H9 (cell line): ENCODE results near the gene THSD7A. TPM values are rescaled to one million over a fixed set of nuclear protein-coding genes. Genes with fewer than 3 reads are reported as not detected.

Source experiments
- DNase-seq: peaks from one replicate; pipeline ENCODE4 v3.0.0-alpha.2; 2017
- H2AFZ ChIP-seq: one replicate; pipeline ENCODE4 v1.6.1; 2013; ENCODE audit warnings: mild to moderate bottlenecking, low read length, control low read depth, moderate library complexity
- H2AK5ac ChIP-seq: 2 replicates; pipeline ENCODE4 v1.6.1; 2013; ENCODE audit warnings: low read length, control low read depth, mixed read lengths; ENCODE audit not compliant: insufficient read length
- H2BK120ac ChIP-seq: one replicate; pipeline ENCODE4 v1.6.1; 2013; ENCODE audit warnings: low read depth, mild to moderate bottlenecking, low read length, control low read depth, inconsistent platforms; ENCODE audit not compliant: poor library complexity, severe bottlenecking
- H2BK12ac ChIP-seq: 2 replicates; pipeline ENCODE4 v1.6.1; 2013; ENCODE audit warnings: low read length, control low read depth, mixed read lengths, low read depth; ENCODE audit not compliant: insufficient read length
- H2BK15ac ChIP-seq: 2 replicates; pipeline ENCODE4 v1.6.1; 2013; ENCODE audit warnings: low read depth, low read length, control low read depth
- H2BK20ac ChIP-seq: one replicate; pipeline ENCODE4 v1.6.1; 2013; ENCODE audit warnings: low read depth, mild to moderate bottlenecking, low read length, control low read depth, inconsistent platforms; ENCODE audit not compliant: poor library complexity, severe bottlenecking
- H2BK5ac ChIP-seq: 2 replicates; pipeline ENCODE4 v1.6.1; 2013; ENCODE audit warnings: low read length, control low read depth, mixed read lengths; ENCODE audit not compliant: insufficient read length
- H3K14ac ChIP-seq: 2 replicates; pipeline ENCODE4 v1.6.1; 2013; ENCODE audit warnings: low read length, control low read depth; ENCODE audit not compliant: insufficient read depth
- H3K18ac ChIP-seq: 2 replicates; pipeline ENCODE4 v1.6.1; 2013; ENCODE audit warnings: low read depth, mild to moderate bottlenecking, mixed read lengths, low read length, control low read depth; ENCODE audit not compliant: insufficient read length
- H3K23ac ChIP-seq: 2 replicates; pipeline ENCODE4 v1.6.1; 2013; ENCODE audit warnings: low read length, control low read depth, mixed read lengths, low read depth; ENCODE audit not compliant: insufficient read length
- H3K23me2 ChIP-seq: 2 replicates; pipeline ENCODE4 v1.6.1; 2013; ENCODE audit warnings: low read depth, mild to moderate bottlenecking, mixed read lengths, low read length, control low read depth; ENCODE audit not compliant: insufficient read length, poor library complexity, severe bottlenecking
- H3K27ac ChIP-seq: 2 replicates; pipeline ENCODE4 v1.5.1; 2013; ENCODE audit warnings: low read length, control low read depth, mixed read lengths, low read depth; ENCODE audit not compliant: insufficient read length
- H3K27me3 ChIP-seq: 2 replicates; pipeline ENCODE4 v1.6.1; 2013; ENCODE audit warnings: low read length, control low read depth, inconsistent platforms; ENCODE audit not compliant: insufficient read depth
- H3K4ac ChIP-seq: 2 replicates; pipeline ENCODE4 v1.6.1; 2013; ENCODE audit warnings: low read depth, mild to moderate bottlenecking, control low read depth, inconsistent platforms, low read length, moderate library complexity
- H3K4me1 ChIP-seq: 2 replicates; pipeline ENCODE4 v1.6.1; 2013; ENCODE audit warnings: low read length, control low read depth, inconsistent platforms; ENCODE audit not compliant: insufficient read depth
- H3K4me2 ChIP-seq: 2 replicates; pipeline ENCODE4 v1.6.1; 2013; ENCODE audit warnings: low read length, control low read depth, mixed read lengths; ENCODE audit not compliant: insufficient read length, insufficient read depth
- H3K56ac ChIP-seq: 2 replicates; pipeline ENCODE4 v1.6.1; 2013; ENCODE audit warnings: low read depth, mild to moderate bottlenecking, mixed read lengths, low read length, control low read depth; ENCODE audit not compliant: insufficient read length
- H3K79me1 ChIP-seq: 2 replicates; pipeline ENCODE4 v1.6.1; 2013; ENCODE audit warnings: low read depth, mild to moderate bottlenecking, moderate library complexity, low read length, control low read depth, inconsistent platforms; ENCODE audit not compliant: insufficient read depth, poor library complexity, severe bottlenecking
- H3K79me2 ChIP-seq: 2 replicates; pipeline ENCODE4 v1.6.1; 2013; ENCODE audit warnings: low read length, control low read depth, inconsistent platforms; ENCODE audit not compliant: insufficient read depth
- H3K9ac ChIP-seq: 2 replicates; pipeline ENCODE4 v1.6.1; 2013; ENCODE audit warnings: low read length, control low read depth, mixed read lengths; ENCODE audit not compliant: insufficient read length; ENCODE audit errors: extremely low read depth
- H3K9me3 ChIP-seq: one replicate; pipeline ENCODE4 v1.6.1; 2013; ENCODE audit warnings: low read depth, low read length, inconsistent platforms; ENCODE audit not compliant: control insufficient read depth
- H3T11ph ChIP-seq: one replicate; pipeline ENCODE4 v1.6.1; 2013; ENCODE audit warnings: mild to moderate bottlenecking, low read length, control low read depth, inconsistent platforms
- H4K20me1 ChIP-seq: one replicate; pipeline ENCODE4 v1.6.1; 2013; ENCODE audit not compliant: control insufficient read depth, insufficient read length, insufficient read depth
- H4K5ac ChIP-seq: 2 replicates; pipeline ENCODE4 v1.6.1; 2013; ENCODE audit warnings: low read depth, mild to moderate bottlenecking, mixed read lengths, low read length, control low read depth; ENCODE audit not compliant: insufficient read length
- H4K8ac ChIP-seq: replicated peaks from 2 replicates; pipeline ENCODE4 v1.6.1; 2013; ENCODE audit warnings: low read length, control low read depth, mixed read lengths, low read depth; ENCODE audit not compliant: insufficient read length
- H4K91ac ChIP-seq: 2 replicates; pipeline ENCODE4 v1.6.1; 2013; ENCODE audit warnings: low read depth, mild to moderate bottlenecking, moderate library complexity, mixed read lengths, low read length, control low read depth; ENCODE audit not compliant: insufficient read length
- H3K27ac Mint-ChIP-seq, 3 experiments: 2 replicates in 2 of 3; 3 replicates in 1 of 3; pipeline ENCODE4 v1.8.0; 2020 to 2021; ENCODE audit warnings: mixed read lengths in 3 of 3, mild to moderate bottlenecking in 1 of 3, moderate library complexity in 1 of 3
- H3K27me3 Mint-ChIP-seq: 2 replicates; pipeline ENCODE4 v1.8.0; 2021; ENCODE audit warnings: low read depth, mild to moderate bottlenecking, moderate library complexity, mixed read lengths
- H3K36me3 Mint-ChIP-seq, 3 experiments: 2 replicates in 2 of 3; 3 replicates in 1 of 3; pipeline ENCODE4 v1.8.0; 2020 to 2021; ENCODE audit warnings: low read depth in 3 of 3, mixed read lengths in 3 of 3; ENCODE audit not compliant: insufficient read depth in 1 of 3
- H3K4me1 Mint-ChIP-seq, 2 experiments: 2 replicates each; pipeline ENCODE4 v1.8.0; 2020; ENCODE audit warnings: mixed read lengths in 2 of 2
- H3K4me3 Mint-ChIP-seq, 2 experiments: 2 replicates in 1 of 2; 3 replicates in 1 of 2; pipeline ENCODE4 v1.8.0; 2020 to 2021; ENCODE audit warnings: mild to moderate bottlenecking in 2 of 2, mixed read lengths in 2 of 2, moderate library complexity in 1 of 2
- H3K9me3 Mint-ChIP-seq, 2 experiments: 2 replicates in 1 of 2; 3 replicates in 1 of 2; pipeline ENCODE4 v1.8.0; 2020; ENCODE audit warnings: mild to moderate bottlenecking in 2 of 2, mixed read lengths in 2 of 2, moderate library complexity in 1 of 2
- WGBS: extraction: QIAGEN DNeasy Blood & Tissue Kit; methylation state at CpG from one replicate; pipeline ENCODE4 v1.1.7; 2013; ENCODE audit warnings: missing lambda C conversion rate, low lambda C conversion rate, mixed read lengths; ENCODE audit not compliant: insufficient read length; ENCODE audit errors: extremely low coverage; 5-methylcytosine and 5-hydroxymethylcytosine counted together
- total RNA-seq: library from RNA; stranded (reverse); gene quantifications from 2 replicates; pipeline ENCODE4 v1.2.1, GENCODE V29; 2021
- TF ChIP-seq, protein P1 (sequence below): fragments of 200-600 bp; sonication (generic); conservative IDR thresholded peaks from 3 replicates; pipeline ENCODE4 v1.8.0; 2021; ENCODE audit warnings: antibody characterized with exemption, mild to moderate bottlenecking

Gene THSD7A
- total RNA-seq, 1 experiment from 2014 or later: 0.42 TPM

DNA sequence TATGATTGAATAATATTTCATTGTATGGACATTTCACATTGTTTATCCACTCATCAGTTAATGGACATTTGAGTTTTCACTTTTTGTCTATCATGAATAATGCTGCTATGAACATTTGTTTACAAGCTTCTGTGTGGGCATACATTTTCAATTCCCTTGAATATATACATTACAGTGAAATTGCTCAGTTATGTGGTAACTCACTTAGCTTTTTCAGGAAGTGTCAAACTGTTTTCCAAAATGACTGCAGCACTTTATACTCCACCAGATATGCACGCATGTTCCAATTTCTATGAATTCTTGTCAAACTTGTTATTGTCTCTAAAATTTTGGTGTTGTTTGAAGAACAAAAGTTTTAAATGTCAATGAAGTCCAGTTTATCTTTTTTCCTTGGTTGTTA, 401.2 kb downstream of the THSD7A start:
- Histone ChIP-seq H2BK20ac (no peak overlapping the region), H3K14ac (no peak overlapping the region), H3K4me2 (no peak overlapping the region), H3K23ac (no peak overlapping the region), H4K8ac (no peak overlapping the region), H3K79me2 (no peaks in the 10 kb centered on the region), H3K23me2 (no peaks in the 10 kb centered on the region), H4K5ac (no peak overlapping the region), H2AK5ac (no peak overlapping the region), H2BK15ac (no peak overlapping the region), H3K4me1 (no peaks in the 10 kb centered on the region), H4K20me1 (no peaks in the 10 kb centered on the region), H4K91ac (no peak overlapping the region), H3T11ph (no peak overlapping the region), H3K18ac (no peak overlapping the region), H3K4ac (no peak overlapping the region), H3K9me3 (peaks cover 7% of the 10 kb centered on the region), H2BK120ac (no peak overlapping the region), H3K79me1 (no peaks in the 10 kb centered on the region), H3K56ac (no peak overlapping the region), H2BK12ac (no peak overlapping the region), H3K9ac (no peak overlapping the region), H3K27ac (no peak overlapping the region), H2BK5ac (no peak overlapping the region), H2AFZ (no peak overlapping the region), H3K27me3 (no peaks in the 10 kb centered on the region; the same call in 1 of the 2 replicates)
- peaks cover 3 to 5% of the 10 kb centered on the region in 2 experiments; a peak in 2 of 5 replicates for H3K9me3 Mint-ChIP-seq
- H3K4me1 Mint-ChIP-seq: peaks cover 6 to 10% of the 10 kb centered on the region in 2 experiments
- no peaks in the 10 kb centered on the region for H3K27me3 Mint-ChIP-seq
- H3K36me3 Mint-ChIP-seq: peaks cover 0 to 7% (median 6%) of the 10 kb centered on the region in 3 experiments; a peak in 4 of 7 replicates
- no peak for DNase-seq
- no peak overlapping the region for H3K4me3 Mint-ChIP-seq
- TF ChIP-seq, protein P1, sequence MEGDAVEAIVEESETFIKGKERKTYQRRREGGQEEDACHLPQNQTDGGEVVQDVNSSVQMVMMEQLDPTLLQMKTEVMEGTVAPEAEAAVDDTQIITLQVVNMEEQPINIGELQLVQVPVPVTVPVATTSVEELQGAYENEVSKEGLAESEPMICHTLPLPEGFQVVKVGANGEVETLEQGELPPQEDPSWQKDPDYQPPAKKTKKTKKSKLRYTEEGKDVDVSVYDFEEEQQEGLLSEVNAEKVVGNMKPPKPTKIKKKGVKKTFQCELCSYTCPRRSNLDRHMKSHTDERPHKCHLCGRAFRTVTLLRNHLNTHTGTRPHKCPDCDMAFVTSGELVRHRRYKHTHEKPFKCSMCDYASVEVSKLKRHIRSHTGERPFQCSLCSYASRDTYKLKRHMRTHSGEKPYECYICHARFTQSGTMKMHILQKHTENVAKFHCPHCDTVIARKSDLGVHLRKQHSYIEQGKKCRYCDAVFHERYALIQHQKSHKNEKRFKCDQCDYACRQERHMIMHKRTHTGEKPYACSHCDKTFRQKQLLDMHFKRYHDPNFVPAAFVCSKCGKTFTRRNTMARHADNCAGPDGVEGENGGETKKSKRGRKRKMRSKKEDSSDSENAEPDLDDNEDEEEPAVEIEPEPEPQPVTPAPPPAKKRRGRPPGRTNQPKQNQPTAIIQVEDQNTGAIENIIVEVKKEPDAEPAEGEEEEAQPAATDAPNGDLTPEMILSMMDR: no peak
- WGBS: no CpG with 5 or more reads among the region's 1 CpG
- H3K27ac Mint-ChIP-seq: no peak overlapping the region
